GM12865 (cell line): ENCODE data around the gene LAMA2.

Experiments
- DNase-seq: peaks from one replicate; pipeline ENCODE4 v3.0.0; 2010; ENCODE audit warnings: low read depth
- H3K4me3 ChIP-seq: 2 replicates; pipeline ENCODE4 v1.5.1; 2011; ENCODE audit warnings: mild to moderate bottlenecking, low read depth, low read length, control low read depth
- CTCF ChIP-seq: IDR thresholded peaks from 2 replicates; pipeline ENCODE4 v1.5.1; 2011; ENCODE audit warnings: low read length, control low read depth, low read depth, inconsistent platforms; ENCODE audit not compliant: insufficient read depth; ENCODE audit errors: missing control alignments

LAMA2 gene

GRCh38 chr6:129269076-129269475 is 386.1 kb downstream of the LAMA2 start:
- no peak for TF ChIP-seq CTCF
- DNase-seq = no peak
- H3K4me3 ChIP-seq = no peak overlapping the region

GRCh38 chr6:129269891-129270290 is 387.0 kb downstream of the LAMA2 start:
- DNase-seq = no peak
- no peak for TF ChIP-seq CTCF
- H3K4me3 ChIP-seq = no peak overlapping the region

GRCh38 chr6:129270450-129270849 is 387.5 kb downstream of the LAMA2 start:
- no peak for TF ChIP-seq CTCF
- no peak overlapping the region for H3K4me3 ChIP-seq
- no peak for DNase-seq

GRCh38 chr6:129273161-129273560 is 390.2 kb downstream of the LAMA2 start:
- no peak for DNase-seq
- TF ChIP-seq CTCF = no peak
- no peak overlapping the region for H3K4me3 ChIP-seq

- TF ChIP-seq CTCF = no peak
- H3K4me3 ChIP-seq = no peak overlapping the region
- DNase-seq = no peak
These were observed 393.5 kb downstream of the LAMA2 start for GRCh38 chr6:129276461-129276860.

GRCh38 chr6:129276986-129277385 is 394.0 kb downstream of the LAMA2 start:
- TF ChIP-seq CTCF = no peak
- H3K4me3 ChIP-seq = no peak overlapping the region
- no peak for DNase-seq
